Stimulated activated CD4-positive, alpha-beta T cell treated with anti-CD3 and anti-CD28 coated beads, Interleukin-15, amount 100 ng/mL, for 24 hours (primary cell): ENCODE data around the gene ABCA8.

Experiments
- DNase-seq: peaks from one replicate; pipeline ENCODE4 v3.0.0-alpha.2; 2020

The ABCA8 gene

DNA sequence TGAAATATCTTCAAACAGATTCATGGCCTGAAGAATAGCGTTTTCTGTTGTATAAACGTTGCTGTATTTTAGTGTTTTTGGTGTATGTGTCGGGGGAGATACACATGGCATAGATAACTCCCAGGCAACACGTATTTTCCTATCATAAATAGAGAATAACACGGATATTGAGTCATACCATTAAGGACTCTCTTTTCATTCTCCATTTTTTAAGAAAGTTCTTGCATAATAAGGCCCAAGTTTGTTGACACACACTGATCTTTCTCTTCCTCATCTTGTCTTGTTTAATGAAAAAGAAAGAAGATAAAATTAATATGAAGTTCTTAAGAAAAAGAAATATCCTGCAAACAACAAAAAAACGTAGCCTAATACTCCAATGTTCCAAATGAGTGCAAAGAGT is 13.4 kb downstream of the ABCA8 start:
- no peak for DNase-seq

DNA sequence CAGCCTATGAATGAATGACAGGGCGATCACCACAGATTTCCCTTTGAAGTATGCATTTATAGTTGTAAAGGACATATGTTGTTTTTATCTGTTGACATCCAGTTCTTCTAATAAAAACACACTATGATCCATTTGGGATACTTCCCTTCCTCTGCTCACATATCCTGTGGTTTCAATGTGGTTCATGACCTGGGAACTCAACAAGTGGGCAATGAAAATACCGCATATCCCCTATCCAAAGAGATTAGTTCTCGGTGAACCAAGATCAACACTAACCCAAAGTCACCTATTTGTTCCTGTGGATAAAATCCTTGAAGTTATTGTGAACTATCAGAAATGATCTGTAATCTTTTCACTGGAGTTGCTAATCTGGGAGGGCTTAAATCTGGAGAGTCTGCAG is 16.0 kb downstream of the ABCA8 start:
- no peak for DNase-seq

DNA sequence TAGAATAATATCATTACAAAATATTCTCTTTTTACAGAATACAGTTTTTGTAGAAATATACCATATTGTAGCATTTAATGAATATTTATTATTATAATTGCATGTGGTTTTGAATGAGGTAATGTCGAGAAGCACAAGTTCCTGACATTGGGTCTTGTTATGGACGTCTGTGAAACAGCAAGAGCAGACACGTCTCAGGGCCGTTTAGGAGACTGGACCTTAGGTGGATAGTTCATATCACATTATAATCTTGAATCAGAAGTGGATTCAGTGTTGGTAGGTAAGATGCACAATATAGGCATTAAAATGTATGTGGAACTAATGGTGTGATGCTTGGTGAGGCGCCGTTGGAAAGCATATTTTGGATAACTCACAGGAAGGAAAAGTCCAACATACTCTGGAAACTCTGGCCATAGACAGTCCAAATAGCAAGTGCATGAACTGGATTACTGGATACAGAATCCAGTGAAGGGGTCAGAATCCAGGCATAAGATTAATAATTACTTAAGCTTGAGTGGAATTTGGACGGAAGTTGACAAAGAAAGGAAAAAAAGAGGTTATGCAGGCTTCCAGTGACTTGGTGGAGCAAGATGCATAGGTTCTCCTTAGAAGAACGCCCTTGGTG is 17.2 kb downstream of the ABCA8 start:
- DNase-seq = no peak

DNA sequence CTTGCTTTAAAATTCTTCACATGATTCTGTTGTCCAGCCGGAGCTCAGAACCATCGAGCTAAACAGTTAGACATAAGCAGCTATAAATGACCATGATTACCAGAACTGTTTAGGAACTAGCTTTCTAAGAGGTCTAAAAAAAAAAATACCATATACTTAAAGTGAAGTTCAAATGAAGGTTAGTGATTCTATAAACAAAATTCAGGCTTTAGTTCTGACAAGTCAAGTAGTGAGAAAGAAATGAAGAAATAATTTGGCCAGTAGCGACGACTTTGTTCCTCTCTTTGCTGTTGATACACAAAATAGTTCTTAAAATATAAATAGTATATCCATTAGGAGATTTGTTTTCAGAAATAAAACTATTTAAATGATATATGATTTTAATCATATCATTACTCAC is 27.7 kb downstream of the ABCA8 start:
- DNase-seq = no peak

DNA sequence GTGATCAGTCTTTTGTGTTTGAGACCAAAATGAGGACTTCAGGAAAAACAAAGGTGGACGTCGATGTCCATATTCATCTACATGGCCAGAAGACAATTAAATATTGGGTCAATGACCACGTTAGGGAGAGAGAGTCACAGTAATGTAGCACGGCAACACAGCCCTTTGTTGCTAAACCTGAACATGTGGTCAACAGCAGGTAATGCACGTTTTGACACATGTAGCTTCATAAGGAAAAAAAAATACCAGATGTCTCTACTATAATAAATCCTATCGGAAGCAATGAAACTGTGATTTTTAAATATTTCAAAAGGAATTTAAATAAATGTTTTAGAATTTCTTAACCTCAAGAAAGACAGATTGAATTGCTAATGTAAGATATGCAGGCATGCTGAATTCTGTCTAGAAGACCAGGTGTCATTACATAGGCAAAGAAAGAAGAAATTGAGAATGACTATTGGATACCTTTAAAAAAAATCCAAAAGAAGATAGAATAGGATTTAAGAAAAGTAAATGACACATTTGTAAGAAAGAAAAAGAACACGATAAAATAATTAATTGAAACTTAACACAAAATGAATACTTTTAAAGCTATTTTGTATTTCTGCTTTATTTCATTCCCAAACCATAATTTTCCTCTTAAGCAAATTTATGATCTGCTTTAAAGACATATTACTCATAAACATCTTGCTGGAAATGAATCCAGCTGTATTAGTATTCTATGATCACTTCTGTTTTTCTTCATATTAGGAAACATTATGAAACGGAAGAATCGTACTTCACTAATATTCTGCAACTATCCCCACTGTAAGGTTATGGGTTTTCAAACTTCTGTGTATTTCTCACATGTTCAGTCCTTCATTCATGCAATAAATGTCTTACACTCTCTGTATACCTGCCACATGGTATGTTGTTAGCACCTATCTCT is 30.1 kb downstream of the ABCA8 start:
- DNase-seq = no peak

DNA sequence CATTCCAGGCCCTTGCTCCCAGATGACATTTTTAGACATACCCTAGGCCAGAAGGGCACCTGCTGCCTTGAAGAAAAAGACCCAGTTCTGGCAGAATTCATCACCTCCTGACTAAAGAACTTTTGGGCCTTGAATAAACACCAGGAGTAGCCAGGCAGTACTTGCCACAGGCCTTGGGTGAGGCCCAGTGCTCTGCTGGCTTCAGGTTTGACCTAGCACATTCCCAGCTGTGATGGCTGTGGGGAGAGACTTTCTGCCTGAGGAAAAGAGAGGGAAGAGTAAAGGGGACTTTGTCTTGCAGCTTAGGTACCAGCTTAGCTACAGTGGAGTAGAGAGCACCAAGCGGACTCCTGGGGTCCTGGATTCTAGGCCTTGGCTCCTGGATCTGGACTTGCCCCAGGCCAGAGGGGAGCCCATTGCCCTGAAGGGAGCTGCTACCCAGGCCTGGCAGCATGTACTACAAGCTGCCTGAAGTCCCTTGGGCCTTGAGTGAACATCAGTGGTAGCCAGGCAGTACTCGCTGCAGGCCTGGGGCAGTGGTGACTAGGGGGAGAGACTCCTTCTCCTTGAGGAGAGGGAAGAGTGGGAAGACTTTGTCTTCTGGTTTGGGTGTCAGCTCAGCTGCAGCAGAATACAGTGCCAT is 44.3 kb downstream of the ABCA8 start:
- no peak for DNase-seq

DNA sequence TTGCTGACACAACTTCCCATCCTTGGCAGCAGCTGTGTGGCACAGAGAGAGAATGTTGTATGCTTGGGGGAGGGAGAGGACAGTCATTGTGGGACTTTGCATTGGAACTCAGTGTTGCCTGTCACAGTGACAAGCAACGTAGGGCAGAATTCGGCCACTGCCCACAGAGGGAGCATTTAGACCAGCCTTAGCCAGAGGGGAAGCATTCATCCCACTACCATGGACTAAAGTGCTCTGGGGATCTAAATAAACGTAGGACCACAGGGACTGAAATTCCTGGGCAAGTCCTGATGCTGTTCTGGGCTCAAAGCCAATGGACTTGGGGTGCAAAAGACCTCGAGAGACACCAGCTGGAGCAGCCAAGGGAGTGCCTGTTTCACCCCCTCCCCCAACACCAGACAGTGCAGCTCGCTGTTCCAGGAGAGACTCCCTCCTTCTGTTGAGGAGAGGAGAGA is 44.9 kb downstream of the ABCA8 start:
- no peak for DNase-seq

DNA sequence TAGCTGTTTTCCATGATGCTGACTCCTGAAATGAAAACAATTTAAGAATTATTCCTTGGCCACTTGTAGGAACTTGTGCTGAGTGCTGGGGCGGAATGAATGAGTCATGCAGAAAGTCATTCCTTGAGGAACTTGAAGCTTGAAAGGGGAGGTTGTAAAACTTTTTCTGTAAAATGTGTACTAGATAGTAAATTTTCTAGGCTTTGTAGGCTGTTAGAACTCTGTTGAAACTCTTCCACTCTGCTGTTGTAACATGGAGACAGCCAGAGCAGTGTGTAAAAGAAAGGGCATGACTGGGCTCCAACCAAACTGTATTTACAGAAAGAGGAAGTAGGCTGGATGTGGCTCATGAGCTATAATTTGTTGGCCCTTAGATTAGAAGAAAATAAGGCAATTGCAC is 46.1 kb downstream of the ABCA8 start:
- no peak for DNase-seq

DNA sequence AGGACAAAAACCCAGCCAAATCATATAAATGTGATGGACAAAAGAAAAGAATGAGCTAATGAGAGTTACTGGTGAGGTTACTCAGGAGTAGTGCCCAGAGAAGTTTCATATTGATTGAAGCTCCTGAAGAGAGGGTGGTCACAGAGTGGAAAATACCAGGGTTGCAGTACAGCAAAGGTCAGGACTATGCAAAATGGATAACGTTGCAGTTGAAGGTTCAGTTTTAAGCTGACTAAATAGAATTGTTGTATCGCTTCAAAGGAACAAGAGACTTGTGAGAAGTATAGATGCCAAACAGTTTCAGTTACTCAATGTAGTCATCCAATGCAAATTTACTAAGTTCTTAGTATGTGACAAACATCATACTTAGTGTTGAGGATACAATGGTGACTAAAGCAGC is 47.1 kb downstream of the ABCA8 start:
- DNase-seq = no peak

DNA sequence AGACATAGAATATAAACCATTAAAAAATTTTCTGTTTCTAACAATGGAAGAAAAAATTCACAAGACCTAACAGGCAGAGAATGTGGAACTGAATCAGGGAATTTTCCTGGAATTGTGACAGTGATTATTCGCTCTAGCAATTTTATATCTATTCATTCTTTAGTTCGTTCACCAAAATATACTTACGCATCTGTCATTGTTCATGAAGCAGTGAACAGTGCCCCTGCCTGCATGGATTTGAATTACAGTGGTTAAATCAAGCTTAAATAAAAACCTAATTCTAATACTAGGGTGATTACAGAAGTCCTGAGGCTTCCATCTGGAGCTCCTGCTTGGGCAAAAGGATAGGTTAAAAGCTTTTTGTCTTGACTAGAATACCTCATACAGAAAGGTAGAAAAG is 48.6 kb downstream of the ABCA8 start:
- no peak for DNase-seq

DNA sequence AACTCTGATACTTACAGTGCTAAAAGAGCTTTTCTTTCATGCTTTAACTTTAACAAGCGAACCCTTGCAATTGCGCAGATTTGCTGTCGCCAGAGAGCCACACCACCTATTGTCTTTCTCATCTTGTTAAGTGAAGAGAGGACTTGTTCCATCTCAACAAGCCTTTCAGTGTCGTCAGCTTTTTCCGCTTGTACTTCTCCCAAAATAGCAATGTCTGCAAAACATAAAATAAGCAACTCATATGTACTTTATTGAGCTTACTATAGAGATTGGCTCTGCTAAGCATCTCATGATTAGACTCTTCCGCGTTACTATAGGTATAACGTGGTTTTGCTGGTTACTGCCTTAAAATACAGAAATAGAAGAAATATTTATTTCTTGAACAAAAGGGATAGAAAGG is 51.9 kb downstream of the ABCA8 start:
- no peak for DNase-seq

DNA sequence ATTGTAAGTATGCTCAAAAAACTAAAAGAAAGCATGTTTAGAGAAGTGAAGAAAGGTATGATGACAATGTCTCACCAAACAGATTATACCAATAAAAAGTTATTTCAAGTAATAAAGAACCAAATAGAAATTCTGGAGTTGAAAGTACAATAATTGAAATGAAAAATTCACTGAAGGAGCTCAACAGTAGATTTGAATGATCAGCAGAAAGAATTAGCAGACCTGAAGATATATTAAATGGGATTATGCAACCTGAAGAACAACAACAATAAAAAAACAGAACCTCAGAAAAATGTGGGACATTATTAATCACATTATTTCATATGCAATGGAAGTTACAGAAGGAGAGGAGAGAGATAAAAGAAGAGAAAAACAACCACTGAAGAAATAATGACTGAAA is 57.6 kb downstream of the ABCA8 start:
- DNase-seq = no peak

DNA sequence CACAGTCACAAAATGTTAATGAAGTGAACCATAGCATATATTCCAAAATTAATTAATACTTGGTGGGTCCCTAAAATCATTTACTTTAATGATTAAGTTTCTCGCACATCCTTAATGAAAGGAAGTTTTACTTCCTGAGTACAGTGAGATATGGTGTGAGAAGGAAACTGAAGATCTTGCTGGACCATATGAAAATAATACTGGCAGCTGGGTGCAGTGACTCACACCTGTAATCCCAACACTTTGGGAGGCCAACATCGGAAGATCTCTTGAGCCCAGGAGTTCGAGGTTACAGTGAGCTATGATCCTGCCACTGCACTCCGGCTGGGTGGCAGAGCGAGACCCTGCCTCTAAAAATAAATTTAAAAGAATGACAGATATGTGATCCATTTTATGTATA is 62.5 kb downstream of the ABCA8 start:
- no peak for DNase-seq

DNA sequence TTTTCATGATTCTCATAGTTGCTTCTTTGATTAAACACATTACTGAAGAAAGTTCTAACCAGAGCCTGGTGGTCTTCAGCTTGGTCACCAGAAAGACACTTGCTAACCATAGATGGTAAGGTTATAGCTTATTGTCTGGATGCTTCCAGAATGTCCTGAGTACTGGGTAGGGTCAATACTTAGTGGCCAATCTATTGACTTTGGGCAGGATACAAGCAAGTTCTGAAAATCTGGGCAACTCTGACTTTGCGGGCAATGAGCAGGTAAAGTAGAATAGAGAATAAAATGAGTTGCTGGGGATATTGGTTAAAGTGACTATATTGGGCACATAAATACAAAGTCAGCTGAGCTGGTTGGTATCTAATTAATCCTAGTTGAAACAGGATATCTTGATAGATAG is 63.0 kb downstream of the ABCA8 start:
- DNase-seq = no peak

DNA sequence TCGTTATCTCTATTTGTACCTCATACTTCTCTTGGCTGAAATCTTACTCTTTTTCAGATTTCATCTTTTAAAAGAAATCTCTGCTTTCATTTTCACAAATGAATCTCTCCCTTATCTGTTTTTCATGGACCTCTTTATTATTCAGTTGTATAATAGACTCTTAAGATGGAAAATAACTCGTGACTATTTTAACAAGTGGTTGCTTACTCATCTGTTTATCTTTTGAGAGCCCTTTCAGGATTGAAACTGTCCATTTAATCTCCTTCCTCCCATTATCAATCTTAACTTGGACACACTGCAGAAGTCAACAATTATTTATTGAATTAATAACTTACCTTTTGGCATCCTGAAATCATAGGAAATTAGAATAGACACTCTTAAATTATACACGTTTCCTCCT is 68.8 kb downstream of the ABCA8 start:
- DNase-seq = no peak

DNA sequence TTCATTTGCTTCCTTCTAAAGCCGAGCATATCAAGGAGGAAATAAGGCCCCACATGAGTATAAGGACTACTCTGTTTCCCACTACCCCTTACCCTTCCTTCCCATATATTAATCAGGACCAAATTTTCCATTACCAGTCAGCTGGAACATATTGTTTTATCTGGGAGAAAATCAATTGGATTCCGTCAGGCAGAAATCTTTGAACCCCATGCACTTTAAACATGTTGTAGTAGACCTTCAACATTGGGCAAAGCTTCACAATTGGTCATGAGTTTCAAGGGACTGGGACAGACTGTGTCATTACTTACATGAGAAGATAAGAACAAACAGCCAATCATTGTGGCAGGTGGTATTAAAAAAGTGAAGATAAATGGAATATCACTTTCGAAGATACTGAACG is 70.3 kb downstream of the ABCA8 start:
- no peak for DNase-seq

DNA sequence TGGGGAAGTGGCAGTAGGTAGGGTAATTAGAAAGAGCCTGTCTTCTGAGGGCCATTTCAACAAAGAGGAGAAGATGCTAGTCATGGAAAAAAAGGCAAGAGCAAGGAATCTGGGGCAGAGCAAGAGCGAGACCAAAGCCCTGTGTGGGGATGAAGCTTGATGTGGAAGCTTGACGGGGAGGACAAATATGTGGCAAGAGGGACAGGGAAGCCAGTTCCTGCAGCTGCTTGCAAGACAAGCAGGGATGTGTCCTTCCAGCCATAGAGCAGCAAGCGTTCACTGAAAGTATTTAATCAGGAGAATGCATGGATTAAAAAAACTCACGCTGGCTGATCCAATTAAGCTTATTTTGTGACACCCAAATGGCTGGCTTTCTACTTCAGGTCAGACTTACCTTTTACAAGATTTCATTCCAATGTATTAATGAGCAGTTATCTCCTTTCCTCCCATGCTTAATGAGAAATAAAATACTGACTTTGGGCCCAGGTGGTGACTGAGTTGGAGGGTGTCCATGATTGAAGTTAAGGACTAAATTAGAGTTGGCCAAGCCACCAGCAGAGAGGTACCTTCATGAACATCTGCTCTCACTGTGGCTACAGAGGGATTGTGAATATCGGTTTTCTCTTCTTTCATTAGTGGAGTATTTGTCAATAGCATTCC is 76.8 kb downstream of the ABCA8 start:
- DNase-seq = no peak

DNA sequence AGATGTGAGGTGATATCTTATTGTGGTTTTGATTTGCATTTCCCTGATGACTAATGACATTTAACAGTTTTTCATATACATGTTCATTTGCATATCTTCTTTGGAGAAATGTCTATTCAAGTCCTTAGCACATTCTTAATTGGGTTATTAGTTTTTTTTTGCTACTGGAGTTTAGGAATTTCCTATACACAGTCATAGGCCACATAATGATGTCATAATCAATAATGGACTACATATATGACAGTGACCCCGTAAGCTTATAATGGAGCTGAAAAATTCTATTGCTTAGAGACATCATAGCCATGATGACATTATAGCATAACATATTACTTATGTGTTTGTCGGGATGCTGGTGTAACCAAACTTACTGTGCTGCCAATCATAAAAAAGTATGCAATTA is 83.7 kb downstream of the ABCA8 start:
- DNase-seq = no peak

DNA sequence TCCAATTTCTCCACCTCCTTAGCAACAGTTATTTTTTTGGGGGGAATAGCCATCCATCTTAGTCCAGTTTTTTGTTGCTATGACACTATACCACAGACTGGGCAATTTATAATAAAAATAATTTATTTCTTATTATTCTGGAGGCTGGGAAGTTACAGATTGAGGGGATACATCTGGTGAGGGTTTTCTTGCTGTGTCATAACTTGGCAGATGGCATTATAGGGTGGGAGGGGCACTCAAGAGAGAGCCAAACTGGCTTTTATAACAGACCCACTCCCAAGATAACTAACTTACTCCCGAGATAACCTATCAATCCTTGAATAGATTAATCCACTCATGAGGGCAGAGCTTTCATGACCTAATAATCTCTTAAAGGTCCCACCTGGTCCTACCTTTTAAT is 84.2 kb downstream of the ABCA8 start:
- DNase-seq = no peak

DNA sequence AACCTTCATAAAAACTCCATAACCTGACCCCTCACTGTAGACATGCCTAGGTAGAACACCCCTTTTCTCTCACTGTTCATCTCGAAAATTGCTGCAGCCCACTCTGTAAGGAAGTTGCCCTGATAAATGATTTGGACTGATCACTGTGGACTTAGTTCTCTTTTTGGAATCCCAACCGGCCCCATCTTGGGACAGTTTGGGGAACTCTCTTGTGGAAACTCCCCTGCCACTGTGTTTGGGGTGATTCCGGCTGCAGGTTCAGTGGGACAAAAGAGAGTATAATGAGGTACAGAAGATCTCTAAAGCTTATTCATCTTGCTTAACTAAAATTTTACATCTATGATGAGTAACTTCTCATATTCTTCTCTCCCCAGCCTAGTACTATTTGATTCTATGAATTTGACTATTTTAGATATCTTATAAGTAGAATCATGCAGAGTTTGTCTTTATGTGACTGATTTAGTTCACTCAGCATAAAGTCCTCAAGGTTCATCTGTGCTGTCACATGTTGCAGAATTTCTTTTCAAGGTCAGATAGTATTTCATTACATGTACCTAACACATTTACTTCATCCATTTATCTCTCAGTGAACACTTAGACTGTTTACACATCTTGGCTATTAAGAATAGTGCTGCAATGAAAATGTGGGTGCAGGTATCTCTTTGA is 84.9 kb downstream of the ABCA8 start:
- no peak for DNase-seq

DNA sequence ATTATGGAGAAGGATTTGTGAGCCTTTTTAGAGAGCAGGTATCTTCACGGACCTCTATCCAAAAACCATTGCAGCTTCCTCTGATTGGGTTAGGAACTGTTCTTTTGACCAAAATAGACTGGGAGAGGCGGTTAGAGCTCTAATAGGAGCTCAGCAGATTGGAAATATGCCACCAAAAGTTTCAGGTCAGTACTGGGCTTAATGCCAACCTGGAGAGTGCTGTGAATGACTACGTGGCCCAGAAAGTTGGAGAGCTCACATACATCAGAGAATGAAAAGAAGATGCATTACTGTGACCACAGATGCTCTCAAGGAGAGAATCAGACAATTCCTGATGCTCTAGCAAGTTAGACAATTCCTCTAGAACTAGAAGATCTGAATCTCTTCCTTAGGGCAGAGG is 86.5 kb downstream of the ABCA8 start:
- no peak for DNase-seq

DNA sequence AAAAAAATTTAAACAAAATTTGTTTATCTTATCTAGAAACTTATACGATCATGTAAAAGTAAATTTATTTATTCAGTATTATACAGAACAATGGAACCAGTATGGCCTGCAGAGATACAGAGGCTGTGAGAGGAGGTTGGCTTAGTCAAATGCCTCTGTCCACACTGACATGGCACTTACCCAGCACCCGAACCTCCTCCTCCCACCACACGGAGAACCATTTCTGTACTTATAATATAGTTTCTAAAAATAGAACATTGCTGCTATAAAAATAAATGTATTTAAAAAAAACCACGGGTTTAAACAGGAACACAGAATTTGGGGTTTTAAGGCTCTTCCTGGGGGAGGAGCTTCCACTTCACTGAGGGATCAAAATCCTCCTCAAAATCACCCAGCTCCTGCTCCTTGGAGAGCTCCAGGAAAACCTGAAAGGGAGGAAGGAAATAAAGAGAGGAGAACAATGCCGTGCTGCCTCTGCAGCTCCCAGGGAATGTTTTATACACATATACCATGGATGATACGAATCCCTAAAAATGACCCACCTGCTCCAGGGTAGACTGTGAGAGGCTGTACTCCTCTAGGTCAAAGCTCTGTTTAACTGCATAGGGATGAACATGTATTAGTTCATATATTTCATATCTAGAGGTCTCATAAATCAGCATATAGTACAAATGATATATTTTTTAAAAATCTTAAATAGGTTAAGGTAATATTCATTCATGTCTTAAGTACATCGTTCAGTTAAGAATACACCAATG is 87.3 kb downstream of the ABCA8 start:
- no peak for DNase-seq
